Ishikawa (cell line): ENCODE data around the gene TFR2.

Experiments
- REST ChIP-seq: IDR thresholded peaks from 2 replicates; pipeline ENCODE4 v1.6.1; 2012; ENCODE audit warnings: low read depth, mild to moderate bottlenecking
- TF ChIP-seq, protein P1 (sequence below): IDR thresholded peaks from 2 replicates; pipeline ENCODE4 v1.6.1; 2012

DNA sequence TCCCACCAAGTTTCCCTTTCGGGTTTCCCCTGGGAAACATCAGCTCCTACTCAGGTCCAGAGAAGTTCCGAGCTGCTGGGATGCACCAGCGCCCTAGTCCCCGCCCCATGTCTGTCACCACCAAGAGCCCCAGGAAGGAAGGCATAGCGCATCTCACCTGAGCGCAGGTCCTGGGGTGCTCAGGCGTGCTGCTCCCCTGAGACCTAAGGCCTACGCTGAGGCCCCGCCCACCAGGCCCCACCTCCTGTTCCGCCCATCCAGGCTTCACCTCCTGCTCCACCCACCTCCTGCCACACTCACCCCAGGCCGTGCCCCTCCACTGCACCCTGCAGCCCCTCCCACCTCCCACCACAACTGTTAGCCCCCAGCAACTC, 1.2 kb upstream of the TFR2 start:
- TF ChIP-seq REST, result no peak
- TF ChIP-seq, protein P1, sequence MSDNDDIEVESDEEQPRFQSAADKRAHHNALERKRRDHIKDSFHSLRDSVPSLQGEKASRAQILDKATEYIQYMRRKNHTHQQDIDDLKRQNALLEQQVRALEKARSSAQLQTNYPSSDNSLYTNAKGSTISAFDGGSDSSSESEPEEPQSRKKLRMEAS, result no peak
